Fibroblast of lung (primary cell): Measurements from ENCODE around the gene CAPRIN1.

Source experiments
- CTCF ChIP-seq, 2 donors: IDR thresholded peaks in 1 of 2; conservative IDR thresholded peaks in 1 of 2; 1 replicate in 1 of 2; 2 replicates in 1 of 2; pipeline ENCODE4 v1.5.1; 2011 to 2012; ENCODE audit warnings: low read length in 2 of 2, control low read depth in 1 of 2, inconsistent platforms in 1 of 2, low read depth in 1 of 2, mild to moderate bottlenecking in 1 of 2
- EZH2 ChIP-seq: IDR thresholded peaks from 2 replicates; pipeline ENCODE4 v1.5.1; 2012; ENCODE audit warnings: low read length, control low read depth, mild to moderate bottlenecking; ENCODE audit errors: missing control alignments

GRCh38 chr11:34136420-34136819 is 84.9 kb downstream of the CAPRIN1 start:
- TF ChIP-seq CTCF (conservative IDR thresholded peaks at IDR 0.05 in 1 of 2, IDR thresholded peaks at IDR 0.05 in 1 of 2; ENCODE audit: low read depth in 1 of 2, low read length in 2 of 2), result no peak
- TF ChIP-seq EZH2, result no peak
